Calu3 (cell line): Measurements from ENCODE around the gene FYTTD1. TPM values are rescaled to one million over a fixed set of nuclear protein-coding genes. Genes with fewer than 3 reads are reported as not detected.

Source experiments
- BruUV-seq: library from RNA; stranded (reverse); fragments of 400-500 nt; replicated peaks from 2 replicates; lab custom pipeline; 2021; lab: Mats Ljungman, UMichigan
- CTCF ChIA-PET: fragments of 300-600 bp; sonication (Branson Sonifier 250); formaldehyde crosslinking; loops from one replicate; lab custom pipeline; 2022; ENCODE audit warnings: antibody characterized with exemption; lab: Charles Lee
- DNase-seq: peaks from one replicate; pipeline ENCODE4 v3.0.0; 2022
- H3K27ac Mint-ChIP-seq: one replicate; pipeline ENCODE4 v1.8.0; 2022; ENCODE audit warnings: mixed read lengths; ENCODE audit not compliant: unreplicated experiment
- H3K27me3 Mint-ChIP-seq: one replicate; pipeline ENCODE4 v1.8.0; 2022; ENCODE audit warnings: mixed read lengths; ENCODE audit not compliant: unreplicated experiment
- H3K36me3 Mint-ChIP-seq: one replicate; pipeline ENCODE4 v1.8.0; 2022; ENCODE audit warnings: mild to moderate bottlenecking, moderate library complexity, mixed read lengths; ENCODE audit not compliant: insufficient read depth, unreplicated experiment
- H3K4me1 Mint-ChIP-seq: one replicate; pipeline ENCODE4 v1.8.0; 2022; ENCODE audit warnings: mild to moderate bottlenecking, low read depth, mixed read lengths; ENCODE audit not compliant: unreplicated experiment
- H3K4me3 Mint-ChIP-seq: one replicate; pipeline ENCODE4 v1.8.0; 2022; ENCODE audit warnings: mild to moderate bottlenecking, low read depth, moderate library complexity, mixed read lengths; ENCODE audit not compliant: unreplicated experiment
- H3K9me3 Mint-ChIP-seq: one replicate; pipeline ENCODE4 v1.8.0; 2022; ENCODE audit warnings: low read depth, mixed read lengths; ENCODE audit not compliant: unreplicated experiment
- intact Hi-C: fragments of 100-400 bp; cut with micrococcal nuclease; formaldehyde crosslinking; loops from one replicate; pipeline ENCODE4 v1.10.0; 2022; ENCODE audit not compliant: unreplicated experiment
- total RNA-seq: library from RNA; stranded (reverse); gene quantifications from 2 replicates; pipeline ENCODE4 v1.2.3, GENCODE V29; 2022
- TF ChIP-seq, protein P1 (sequence below): fragments of 200-600 bp; IDR thresholded peaks from one replicate; pipeline ENCODE4 v1.8.0; 2022; ENCODE audit warnings: antibody characterized with exemption; ENCODE audit not compliant: unreplicated experiment

FYTTD1 gene
- total RNA-seq, 1 experiment from 2014 or later = 37.6 TPM

DNA sequence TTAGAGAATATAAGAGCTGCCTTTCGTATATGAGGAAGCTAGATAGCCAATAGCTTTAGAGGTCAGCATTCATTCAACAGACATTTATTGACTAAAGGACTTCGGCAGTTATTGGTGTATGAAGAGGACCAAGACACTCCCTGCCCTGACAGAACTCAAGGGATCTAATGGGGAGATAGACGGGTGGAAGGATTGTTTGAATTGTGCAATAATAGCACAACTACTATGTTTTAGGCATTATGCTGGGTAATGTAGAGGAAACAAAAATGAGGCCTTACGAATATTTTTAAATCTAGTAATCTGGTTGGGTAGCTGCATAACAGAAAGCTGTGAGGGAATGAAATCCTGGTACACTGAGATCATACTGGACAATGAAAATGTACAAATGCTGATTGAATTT, 46.4 kb downstream of the FYTTD1 start:
- CTCF ChIA-PET = interaction anchor here (0.6 to 1.0 kb wide), 2 partner anchors 8 to 9 kb away, joined by 3 to 5 read pairs; no protein-coding TSS in a partner anchor
- no peaks in the 10 kb centered on the region for H3K9me3 Mint-ChIP-seq
- H3K27me3 Mint-ChIP-seq = no peaks in the 10 kb centered on the region
- no TSS peak for BruUV-seq
- no peak overlapping the region for H3K4me3 Mint-ChIP-seq
- TF ChIP-seq, protein P1, sequence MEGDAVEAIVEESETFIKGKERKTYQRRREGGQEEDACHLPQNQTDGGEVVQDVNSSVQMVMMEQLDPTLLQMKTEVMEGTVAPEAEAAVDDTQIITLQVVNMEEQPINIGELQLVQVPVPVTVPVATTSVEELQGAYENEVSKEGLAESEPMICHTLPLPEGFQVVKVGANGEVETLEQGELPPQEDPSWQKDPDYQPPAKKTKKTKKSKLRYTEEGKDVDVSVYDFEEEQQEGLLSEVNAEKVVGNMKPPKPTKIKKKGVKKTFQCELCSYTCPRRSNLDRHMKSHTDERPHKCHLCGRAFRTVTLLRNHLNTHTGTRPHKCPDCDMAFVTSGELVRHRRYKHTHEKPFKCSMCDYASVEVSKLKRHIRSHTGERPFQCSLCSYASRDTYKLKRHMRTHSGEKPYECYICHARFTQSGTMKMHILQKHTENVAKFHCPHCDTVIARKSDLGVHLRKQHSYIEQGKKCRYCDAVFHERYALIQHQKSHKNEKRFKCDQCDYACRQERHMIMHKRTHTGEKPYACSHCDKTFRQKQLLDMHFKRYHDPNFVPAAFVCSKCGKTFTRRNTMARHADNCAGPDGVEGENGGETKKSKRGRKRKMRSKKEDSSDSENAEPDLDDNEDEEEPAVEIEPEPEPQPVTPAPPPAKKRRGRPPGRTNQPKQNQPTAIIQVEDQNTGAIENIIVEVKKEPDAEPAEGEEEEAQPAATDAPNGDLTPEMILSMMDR = no peak
- H3K27ac Mint-ChIP-seq = no peak overlapping the region
- intact Hi-C loops = no loop called here
- H3K36me3 Mint-ChIP-seq = peaks cover 13% of the 10 kb centered on the region
- DNase-seq = no peak
- H3K4me1 Mint-ChIP-seq = no peaks in the 10 kb centered on the region

DNA sequence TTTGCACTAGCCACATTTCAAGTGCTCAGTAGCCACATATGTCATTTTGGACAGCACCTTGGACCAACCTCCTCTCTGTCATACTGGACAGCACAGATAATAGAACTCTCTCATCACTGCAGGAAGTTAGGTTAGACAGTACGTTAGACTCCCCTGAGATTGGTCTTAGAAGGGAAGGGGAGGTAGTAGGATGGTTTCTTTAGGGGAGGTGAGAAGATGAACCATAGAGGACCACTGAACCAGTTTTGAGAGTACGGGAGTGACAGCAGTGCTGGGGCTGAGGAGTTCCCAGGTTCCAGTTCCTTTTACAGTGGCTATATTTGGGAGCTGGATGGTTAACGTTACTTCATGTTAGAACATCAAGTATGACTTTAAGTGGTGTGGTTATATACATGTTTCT, 49.2 kb downstream of the FYTTD1 start:
- intact Hi-C loops = no loop called here
- H3K27me3 Mint-ChIP-seq = no peaks in the 10 kb centered on the region
- peak overlapping the region; percentile 43 for H3K27ac Mint-ChIP-seq
- CTCF ChIA-PET = no interaction called here
- H3K4me3 Mint-ChIP-seq = no peak overlapping the region
- H3K4me1 Mint-ChIP-seq = no peaks in the 10 kb centered on the region
- no TSS peak for BruUV-seq
- DNase-seq = no peak
- TF ChIP-seq, protein P1 = no peak
- no peaks in the 10 kb centered on the region for H3K9me3 Mint-ChIP-seq
- no peaks in the 10 kb centered on the region for H3K36me3 Mint-ChIP-seq

DNA sequence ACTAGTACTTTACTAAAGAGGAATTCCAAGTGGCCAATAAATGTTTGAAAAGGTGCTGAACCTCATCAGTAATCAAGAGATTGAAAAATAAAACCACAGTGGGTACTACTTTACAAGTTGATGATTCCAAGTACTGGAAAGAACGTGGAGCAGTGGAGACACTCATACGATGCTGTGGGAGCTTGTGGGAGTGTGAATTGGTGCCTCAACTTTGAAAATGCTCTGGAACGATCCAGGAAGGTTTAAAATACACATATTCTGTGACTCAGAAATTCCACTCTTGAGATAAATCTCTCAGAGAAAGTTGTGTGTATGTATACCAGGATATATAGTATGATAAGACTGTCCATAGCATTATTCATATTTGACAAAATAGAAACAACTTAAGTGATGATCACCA, 50.7 kb downstream of the FYTTD1 start:
- BruUV-seq = no TSS peak
- H3K36me3 Mint-ChIP-seq = no peaks in the 10 kb centered on the region
- H3K9me3 Mint-ChIP-seq = no peaks in the 10 kb centered on the region
- H3K4me1 Mint-ChIP-seq = no peaks in the 10 kb centered on the region
- no peak overlapping the region for H3K27ac Mint-ChIP-seq
- CTCF ChIA-PET = interaction anchor here (1.1 kb wide), 1 partner anchor 10 kb away, joined by 4 read pairs; the partner anchor contains the start of gene LRCH3
- TF ChIP-seq, protein P1 = no peak
- H3K4me3 Mint-ChIP-seq = no peak overlapping the region
- no peak for DNase-seq
- intact Hi-C loops = no loop called here
- H3K27me3 Mint-ChIP-seq = no peaks in the 10 kb centered on the region

DNA sequence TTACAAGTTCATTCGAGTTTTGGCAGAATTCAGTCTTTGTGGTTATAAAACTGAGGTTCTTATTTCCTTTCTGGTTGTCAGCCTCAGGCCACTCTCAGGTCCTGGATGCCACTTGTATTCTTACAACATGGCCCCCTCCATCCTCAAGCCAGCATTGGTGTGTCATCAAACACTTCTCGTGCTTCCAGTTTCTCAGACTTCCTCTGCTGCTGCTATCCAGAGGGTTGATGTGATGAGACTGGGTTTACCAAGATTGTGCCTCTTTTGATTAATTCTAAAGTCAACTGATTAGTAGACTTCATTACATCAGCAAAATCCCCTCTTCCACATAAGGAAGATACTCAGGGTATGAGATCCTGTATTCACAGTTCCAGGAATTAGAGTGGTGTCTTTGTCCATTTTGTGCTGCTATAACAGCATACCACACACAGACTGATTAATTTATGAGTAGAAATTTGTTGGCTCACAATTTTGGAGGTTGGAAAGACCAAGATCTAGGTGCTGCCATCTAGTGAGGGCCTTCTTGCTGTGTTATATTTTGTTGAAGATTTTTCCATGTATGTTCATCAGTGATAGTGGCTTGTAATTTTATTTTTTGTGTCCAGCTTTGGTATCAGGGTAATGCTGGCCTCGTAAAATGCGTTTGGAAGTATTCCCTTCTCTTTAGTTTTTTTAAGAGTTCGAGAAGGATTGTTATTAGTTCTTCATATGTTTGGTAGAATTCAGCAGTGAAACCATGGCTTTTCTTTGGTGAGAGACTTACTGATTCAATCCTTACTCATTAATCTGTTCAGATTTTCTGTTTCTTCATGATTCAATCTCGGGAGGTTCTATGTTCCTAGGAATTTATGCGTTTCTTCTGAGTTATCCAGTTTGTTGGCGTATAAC, 52.5 kb downstream of the FYTTD1 start:
- no peaks in the 10 kb centered on the region for H3K36me3 Mint-ChIP-seq
- DNase-seq = peak; percentile 20
- H3K27me3 Mint-ChIP-seq = no peaks in the 10 kb centered on the region
- CTCF ChIA-PET = no interaction called here
- TF ChIP-seq, protein P1 = peak; percentile 30
- BruUV-seq = no TSS peak
- no peaks in the 10 kb centered on the region for H3K9me3 Mint-ChIP-seq
- no peak overlapping the region for H3K27ac Mint-ChIP-seq
- no peak overlapping the region for H3K4me3 Mint-ChIP-seq
- no peaks in the 10 kb centered on the region for H3K4me1 Mint-ChIP-seq
- intact Hi-C loops = no loop called here
